ENCODE results near the gene MDGA2.
"Not testable (repeated sequence)": the region's sequence is repeated elsewhere in the genome, so short reads cannot be mapped to it uniquely, and the experiment has no call there.

MDGA2 gene

DNA sequence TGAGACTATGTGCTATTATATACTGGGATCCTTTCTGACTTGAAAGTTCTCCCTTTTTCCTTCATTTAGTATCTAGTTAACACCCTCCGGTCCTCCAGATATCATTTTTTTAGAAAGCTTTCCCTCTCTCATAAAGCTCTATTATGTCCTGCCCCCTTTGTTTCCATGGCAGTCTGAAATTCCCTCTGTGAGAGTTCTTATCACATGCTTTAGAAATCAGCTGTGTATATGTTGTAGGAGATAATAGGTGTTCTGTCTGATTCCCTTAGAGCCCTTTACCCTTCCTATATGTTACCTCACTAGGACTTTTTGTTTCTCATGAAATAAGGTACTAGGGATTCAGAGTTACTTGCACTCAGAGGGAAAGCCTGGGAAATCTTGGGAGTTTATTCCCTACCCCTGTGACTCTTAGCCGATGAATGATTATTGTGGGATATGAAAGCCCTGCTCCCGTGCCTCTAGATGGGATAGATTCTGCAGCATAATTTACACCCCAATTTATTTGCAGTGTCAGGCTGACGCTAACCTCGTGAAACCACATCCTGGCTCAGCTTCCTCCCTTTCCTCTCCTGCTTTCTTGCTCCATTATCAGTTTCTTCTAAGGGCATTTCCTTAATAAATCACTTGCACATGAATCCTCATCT is 448.4 kb downstream of the MDGA2 start:
- DNase-seq (ENCODE audit: low read depth) = no peak

DNA sequence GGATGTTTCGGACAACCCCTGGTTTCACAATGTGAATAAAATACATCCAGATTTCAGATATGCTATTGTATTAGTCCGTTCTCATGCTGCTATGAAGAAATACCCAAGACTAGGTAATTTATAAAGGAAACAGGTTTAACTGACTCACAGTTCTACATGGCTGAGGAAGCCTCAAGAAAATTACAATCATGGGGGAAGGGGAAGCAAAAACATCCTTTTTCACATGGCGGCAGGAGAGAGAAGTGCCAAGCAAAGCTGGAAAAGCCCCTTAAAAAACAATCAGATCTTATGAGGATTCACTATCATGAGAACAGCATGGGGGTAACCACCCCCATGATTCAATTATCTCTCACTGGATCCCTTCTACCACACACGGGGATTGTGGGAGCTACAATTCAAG is 451.7 kb downstream of the MDGA2 start:
- DNase-seq (ENCODE audit: low read depth) = no peak

DNA sequence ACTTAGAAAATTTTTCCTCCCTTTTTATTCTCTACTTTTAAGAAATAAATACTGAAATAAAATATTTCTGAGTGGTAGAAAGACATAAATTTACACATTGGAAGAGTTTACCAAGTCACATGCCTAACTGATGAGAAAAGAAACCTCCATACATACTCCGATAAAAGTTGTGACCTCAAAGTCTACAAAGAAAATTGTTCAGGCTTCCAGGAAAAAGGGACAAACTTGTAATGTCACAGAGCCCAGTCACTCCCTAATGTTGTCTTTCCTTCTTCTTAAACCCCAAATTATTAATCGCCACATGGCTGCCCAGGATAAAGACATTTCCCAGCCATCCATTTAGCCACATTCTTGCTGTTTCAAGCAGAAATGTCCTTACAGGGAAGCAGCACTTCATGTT is 455.3 kb downstream of the MDGA2 start:
- DNase-seq (ENCODE audit: low read depth) = no peak

DNA sequence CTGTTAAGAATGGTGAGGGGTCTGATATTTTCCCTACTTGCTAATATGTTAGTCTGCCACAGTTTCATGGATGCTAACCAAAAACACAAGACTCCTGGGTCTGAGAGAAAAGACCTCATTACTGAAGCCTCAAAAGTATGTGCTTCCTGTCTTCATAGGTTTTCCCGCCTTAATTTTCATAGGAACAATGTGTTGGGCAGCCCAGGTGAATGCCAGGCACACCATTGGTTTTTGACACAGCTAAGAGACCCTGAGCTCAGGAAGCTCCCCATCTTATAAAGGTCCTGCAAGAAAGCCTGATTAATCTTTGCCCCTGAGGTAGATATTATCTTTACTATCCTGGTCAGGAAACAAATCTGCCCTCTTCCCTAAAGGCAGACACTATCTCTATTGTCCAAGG is 464.1 kb downstream of the MDGA2 start:
- no peak for DNase-seq (ENCODE audit: low read depth)

DNA sequence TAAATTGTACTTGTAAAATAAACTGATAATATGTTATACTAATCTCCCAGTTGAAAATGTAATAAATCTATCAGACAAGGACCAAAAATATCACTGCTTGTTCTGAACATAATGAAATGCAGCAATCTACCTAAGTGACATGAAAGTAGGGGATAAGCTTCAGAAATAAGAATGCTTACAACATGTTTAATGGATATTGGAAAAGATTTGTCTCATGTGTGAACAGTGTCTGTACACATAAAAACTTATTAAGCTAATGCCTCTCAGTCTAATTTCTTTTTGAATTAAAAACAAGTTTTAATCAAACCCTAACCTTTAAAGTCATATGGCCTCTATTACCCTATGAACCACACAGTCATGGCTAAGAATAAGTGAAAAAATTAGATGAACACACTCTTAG is 465.3 kb downstream of the MDGA2 start:
- DNase-seq (ENCODE audit: low read depth) = no peak

DNA sequence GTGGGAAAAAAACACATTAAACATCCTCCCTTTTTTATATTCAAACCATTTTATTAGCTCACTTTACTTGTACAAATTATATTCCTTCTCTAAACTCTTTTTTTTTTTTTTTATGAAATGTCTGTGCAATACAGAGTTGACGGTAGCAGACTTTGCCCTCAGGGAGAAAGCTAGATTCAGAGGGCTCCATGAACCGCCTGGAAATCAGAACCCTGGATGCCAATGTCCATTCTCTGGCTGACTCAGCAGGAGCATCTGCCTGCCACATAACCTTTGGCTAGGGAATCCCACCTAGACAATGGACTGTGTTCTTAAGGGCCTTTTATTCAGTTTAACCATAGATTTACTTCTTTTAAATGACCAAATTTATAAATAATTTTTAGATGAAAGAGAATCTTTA is 467.0 kb downstream of the MDGA2 start:
- no peak for DNase-seq (ENCODE audit: low read depth)

DNA sequence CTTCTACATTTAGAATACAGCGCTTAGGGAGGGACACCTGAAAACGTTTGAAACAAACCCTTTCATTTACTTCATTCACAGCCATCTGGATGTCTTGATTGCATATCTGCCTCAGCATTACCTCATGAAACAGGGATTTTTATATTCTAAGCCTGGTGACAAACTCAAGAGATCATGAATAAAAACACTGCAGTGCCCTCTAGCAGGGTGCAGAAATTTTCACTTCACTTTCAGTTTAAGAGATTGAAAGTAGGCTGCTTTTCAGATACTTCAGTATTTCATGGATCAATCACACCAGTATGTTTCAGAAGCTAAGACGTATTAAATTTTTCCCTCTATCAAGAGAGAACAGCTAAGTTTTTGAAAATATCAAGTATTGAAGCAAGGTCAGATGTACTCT is 467.8 kb downstream of the MDGA2 start:
- no peak for DNase-seq (ENCODE audit: low read depth)

DNA sequence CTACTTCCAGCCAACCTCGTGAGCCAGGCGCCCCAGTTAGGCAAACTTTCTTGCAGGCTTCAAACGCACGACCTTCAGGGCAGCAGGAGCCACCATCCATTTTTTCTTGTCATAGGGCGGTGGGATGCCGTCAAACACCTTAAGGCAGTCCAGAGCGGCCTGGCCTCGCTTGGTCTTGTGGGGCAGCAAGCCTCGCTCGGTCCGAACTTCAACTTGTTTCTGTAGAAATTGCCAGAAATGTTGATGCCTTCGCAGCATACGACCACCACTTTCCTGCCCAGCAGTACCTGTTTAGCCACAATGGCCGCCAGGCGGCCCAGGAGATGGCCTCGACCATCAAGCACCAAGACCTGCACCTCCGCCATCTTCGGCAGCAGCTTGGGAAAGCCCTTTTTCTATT is 474.7 kb downstream of the MDGA2 start:
- no peak for DNase-seq (ENCODE audit: low read depth)

DNA sequence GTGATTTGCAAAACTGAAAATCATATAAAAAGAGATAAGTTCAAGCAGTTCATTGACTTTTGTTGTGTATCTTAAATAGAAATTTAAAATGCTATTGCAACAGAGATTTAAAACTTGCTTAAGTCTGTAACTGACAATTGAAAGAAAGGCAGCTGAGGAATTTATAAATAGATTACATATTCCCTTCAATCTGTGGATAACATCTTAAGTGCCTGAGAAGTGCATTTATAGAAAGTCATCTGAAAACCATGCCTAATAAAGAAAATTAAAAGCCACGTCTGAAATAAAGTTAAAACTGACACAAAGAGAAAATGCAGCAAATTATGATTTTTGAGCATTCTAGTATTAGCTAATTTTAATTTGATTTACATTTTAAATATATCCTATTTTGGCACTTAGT is 479.8 kb downstream of the MDGA2 start:
- DNase-seq (ENCODE audit: low read depth) = no peak

DNA sequence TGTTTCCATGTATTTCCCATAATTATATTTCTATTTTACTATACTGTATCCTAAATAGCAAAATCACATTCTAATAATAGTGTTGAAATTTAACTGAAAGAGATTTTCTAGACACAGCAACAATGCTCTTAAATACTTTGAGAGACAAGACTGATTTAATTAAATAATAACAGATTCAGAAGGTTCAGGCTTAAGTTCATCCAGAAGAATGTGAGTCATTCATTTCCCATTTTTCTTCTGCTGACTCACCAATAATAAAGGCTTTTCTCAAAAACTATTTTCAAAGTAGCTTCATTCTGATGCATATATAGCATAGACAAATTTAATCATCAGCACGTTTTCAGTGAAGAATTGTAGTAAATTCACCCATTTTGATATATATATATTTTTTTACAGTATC is 481.4 kb downstream of the MDGA2 start:
- DNase-seq (ENCODE audit: low read depth) = no peak

DNA sequence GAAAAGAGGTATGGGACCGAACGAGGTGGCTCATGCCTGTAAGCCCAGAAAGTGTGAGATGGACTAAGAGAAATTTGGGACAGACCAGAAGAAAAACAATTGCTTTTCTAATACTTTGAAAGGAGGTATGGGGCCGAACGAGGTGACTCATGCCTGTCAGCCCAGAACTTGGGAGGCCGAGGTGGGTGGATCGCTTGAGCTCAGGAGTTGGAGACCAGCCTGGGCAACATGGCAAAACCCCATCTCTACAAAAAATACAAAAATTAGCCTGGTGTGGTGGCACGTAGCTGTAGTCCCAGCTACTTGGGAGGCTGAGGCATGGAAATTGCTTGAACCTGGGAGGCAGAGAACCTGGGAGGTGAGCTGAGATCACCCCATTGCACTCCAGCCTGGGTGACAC is 483.2 kb downstream of the MDGA2 start:
- DNase-seq (ENCODE audit: low read depth) = not testable (repeated sequence)

DNA sequence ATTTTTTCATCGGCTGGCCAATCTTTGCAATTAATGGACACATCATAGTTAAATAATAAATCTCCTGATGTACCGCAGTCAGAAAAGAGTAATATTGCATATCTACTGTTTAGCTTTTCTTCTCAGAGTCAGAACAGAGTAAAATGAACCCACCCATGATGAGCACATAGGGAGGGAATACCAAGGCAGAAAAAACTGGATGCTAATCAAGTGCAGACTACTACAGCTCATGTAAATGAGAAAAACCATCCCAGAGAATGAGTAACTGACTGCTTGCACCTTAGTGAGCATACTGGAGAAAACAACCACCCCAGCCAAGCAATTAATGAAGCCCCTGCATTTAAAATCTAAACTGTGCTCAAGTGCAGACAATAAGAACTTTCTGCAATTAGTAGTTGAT is 483.7 kb downstream of the MDGA2 start:
- no peak for DNase-seq (ENCODE audit: low read depth)

DNA sequence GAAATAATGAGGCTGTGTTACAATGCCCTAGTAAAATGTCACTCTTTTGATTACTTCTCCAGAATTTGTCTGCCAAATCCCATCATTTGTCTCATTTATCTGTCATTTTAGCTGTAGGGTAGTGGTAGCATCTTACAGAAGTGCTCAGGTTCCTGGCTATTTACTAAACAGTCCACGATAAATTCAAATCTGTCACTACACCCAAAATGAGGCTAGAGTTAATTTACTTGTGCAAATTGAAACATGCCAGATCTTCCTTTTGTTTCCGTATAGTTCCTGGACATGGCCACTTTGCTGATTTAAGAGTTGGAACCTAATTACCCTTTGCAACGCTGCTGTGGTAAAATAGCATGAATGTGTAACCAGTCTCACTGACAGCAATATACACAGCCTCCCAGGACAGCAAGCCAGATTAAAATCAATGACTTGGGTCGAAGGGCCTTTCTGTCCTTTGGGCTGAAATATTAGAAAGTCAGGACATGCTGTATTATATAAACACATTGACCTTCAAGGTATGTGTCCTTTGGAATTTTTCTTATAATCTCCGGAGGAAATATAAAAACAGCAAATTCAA is 485.4 kb downstream of the MDGA2 start:
- no peak for DNase-seq (ENCODE audit: low read depth)

DNA sequence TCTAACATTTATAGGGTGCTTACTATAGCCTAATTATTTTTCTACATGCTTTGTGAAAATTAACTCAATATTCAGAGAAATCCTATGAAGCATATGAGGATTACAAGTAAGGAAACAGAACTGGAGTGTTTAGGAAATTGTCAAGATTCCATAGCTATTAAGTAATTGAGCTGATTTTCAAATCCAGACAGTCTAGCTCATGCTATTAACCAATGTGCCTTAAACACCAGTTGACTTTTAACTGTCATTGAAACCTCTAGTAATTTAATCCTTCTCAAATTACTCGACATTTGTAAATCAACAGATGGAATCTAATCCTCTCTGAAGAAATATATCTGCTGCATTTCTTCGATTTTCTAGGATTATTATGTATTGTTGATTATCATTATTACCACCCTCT is 488.9 kb downstream of the MDGA2 start:
- no peak for DNase-seq (ENCODE audit: low read depth)

DNA sequence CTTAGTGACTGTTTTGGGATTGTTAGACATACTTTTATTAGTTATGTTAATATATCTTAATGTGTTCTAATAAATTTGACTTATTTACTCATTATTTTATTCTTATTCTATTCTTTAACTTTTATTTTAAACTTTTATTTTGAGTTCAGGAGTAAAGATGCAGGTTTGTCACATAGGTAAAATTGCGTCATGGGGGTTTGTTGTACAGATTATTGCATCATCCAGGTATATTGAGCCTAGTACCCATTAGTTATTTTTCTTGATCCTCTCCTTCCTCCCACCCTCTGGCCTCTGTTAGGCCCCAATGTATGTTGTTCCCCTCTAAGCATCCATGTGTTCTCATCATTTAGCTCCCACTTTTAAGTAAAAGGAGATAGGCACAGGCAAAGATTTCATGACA is 495.5 kb downstream of the MDGA2 start:
- DNase-seq (ENCODE audit: low read depth) = no peak

DNA sequence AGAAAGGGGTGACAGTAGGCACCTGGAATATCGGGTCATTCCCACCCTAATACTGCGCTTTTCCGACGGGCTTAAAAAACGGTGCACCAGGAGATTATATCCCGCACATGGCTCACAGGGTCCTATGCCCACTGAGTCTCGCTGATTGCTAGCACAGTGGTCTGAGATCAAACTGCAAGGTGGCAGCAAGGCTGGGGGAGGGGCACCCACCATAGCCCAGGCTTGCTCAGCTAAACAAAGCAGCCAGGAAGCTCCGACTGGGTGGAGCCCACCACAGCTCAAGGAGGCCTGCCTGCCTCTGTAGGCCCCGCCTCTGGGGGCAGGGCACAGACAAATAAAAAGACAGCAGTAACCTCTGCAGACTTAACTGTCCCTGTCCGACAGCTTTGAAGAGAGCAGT is 503.5 kb downstream of the MDGA2 start:
- not testable (repeated sequence) for DNase-seq (ENCODE audit: low read depth)

DNA sequence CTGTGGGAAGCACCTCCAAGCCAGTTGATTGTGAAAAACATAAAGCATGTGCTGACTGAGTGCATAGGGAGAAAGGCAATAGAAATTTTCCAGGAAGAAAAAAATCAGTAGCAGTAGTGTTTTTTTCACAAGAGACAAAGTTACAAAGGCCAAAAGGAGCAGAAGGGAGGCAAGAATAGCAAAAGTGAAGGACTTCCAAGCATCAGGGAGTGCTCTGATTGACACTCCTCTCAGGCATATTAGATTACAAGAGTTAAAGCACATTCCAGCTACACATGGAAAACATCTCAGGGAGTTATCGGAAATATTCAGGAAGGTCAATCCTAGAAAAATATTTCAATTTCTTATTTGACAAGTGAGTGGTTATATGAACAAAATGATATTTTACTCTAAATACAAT is 508.0 kb downstream of the MDGA2 start:
- no peak for DNase-seq (ENCODE audit: low read depth)

DNA sequence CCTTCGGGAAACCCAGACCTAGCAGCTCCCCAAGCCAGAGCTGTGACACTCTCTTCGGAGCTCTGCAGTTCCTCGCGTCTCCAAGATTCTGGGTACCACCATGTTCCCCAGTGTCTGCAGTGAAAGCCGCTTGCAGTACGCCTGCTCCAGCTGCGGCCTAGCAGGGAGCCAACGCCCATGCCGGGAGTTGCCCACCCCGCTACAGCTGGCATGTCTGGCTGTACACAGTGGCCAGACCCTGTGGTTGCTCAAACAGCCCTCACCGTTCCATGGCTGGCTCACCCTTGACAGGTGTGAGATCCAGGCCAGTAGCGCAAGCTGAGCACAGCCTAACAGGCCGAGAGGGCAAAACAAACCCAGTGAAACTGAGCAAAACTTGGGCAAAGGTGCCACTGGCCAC is 520.0 kb downstream of the MDGA2 start:
- DNase-seq (ENCODE audit: low read depth) = no peak

DNA sequence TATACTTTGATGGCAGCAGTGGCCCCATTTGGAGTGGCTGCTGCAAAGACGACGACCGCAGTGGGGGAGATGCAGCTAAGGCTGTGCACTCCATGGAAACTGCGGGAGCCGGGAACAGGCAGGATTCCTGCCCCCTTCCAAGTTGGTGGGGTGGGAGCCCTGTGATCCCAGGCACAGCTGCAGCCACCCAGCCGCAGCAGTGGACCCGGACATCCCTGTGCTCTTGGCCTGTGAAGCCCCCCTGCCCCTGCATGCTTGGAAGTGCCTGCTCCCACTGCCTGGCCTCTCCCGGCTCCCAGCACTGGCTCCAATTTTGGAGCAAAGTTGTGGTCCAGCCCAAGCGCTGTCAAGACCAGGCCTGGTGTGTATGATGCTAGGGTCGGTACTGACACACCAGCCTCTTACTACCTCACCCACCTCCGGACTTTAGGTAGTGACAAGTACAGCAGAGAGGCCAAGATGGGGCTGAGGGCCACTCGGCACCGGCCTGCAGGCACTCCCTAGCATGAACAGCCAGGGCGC is 521.1 kb downstream of the MDGA2 start:
- DNase-seq (ENCODE audit: low read depth) = no peak

DNA sequence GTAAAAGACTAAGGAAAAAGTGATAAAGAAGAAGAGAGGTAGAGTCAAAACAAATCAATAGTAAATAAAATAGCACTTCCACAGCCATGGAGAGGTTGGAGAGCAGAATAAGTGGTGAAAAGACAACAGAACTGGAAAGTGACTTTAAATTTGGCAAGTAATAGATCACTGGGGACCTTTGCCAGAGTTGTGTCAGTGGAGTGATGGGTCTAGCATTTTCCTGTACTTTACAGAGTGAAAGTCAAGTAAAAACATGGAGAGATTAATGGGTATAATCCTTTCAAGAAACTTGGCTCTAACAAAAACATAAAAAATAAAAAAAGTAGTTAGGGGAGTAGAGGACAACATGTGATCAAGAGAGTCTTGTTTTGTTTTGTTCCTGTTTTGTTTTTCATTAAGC is 521.7 kb downstream of the MDGA2 start:
- no peak for DNase-seq (ENCODE audit: low read depth)

DNA sequence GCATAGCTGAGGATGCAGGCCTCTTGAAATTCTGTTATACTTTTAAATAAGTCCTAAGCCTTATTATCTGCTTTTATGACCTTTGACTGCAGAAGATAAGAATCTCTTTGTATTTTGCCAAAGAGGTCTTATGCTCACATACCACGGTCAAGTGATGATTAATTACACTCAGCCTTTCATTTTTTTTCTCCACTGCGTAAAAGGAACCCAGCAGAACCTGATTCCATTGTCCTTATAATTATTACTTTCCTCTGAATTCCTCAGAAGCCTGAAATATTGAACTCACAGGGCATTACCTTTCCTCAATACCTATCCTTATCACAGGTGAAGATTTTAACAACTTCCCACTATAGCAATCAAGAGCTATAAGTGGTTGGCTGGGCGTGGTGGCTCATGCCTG is 525.1 kb downstream of the MDGA2 start:
- no peak for DNase-seq (ENCODE audit: low read depth)

DNA sequence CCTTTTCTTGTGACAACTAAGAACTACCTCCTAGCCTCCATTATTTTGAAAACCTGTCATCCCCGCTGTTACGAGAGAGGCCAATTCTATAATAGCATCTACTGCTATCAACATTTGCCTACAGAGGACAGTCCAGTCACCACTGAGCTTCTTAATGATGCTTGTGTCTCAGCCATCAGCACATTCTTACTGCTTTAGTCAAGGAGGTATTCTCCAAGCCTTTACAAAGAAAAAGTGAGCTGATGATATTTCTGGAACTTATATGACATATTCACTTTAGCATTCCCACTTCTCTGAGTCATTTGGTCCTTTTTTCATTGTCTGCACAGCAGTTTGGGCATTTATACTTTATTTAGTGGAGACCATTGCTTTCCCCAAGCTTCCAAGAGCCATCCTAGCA is 526.1 kb downstream of the MDGA2 start:
- no peak for DNase-seq (ENCODE audit: low read depth)

DNA sequence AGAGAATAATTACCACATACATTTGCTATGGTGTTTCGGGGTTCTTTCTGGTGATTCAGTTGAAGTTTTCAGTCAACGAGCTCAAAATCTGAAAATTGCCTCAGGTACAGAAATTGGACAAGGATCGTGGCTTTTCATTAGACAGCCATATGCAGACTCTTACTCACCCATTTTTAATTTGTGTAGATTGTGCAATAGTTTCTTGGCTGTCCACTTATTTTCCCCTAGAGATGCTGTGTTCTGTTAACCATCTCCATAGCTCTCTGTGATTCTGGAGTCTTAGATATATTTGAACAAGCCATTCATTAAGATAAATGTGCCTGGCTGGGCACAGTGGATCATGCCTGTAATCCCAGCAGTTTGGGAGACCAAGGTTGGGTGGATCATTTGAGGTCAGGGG is 526.7 kb downstream of the MDGA2 start:
- DNase-seq (ENCODE audit: low read depth) = no peak

DNA sequence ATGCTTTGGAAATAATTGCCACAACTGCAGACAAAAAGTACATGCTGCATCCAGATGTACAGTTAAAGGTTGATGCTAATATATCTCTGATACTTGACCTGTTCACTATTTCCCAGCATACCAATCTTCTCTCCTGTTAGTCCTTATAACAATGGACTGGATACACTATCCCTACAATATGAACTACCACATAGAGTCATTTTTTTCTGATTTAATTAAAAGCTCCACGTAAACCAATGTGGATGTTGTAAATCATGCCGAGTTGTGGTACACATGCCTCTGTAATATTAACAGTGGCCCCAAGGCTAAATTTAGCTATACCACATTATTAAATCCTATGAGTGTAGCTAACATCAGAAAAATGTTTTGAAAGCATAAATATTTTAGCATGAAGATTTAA is 554.8 kb downstream of the MDGA2 start:
- no peak for DNase-seq (ENCODE audit: low read depth)

All from T follicular helper cell (primary cell).